GM23248 (cell line): ENCODE measurements around the gene REXO4. TPM values are rescaled to one million over a fixed set of nuclear protein-coding genes. Genes with fewer than 3 reads are reported as not detected.
A peak's percentile ranks its signal among the peaks of the same experiment; 100 is the strongest.
"Not testable (repeated sequence)": the region's sequence is repeated elsewhere in the genome, so short reads cannot be mapped to it uniquely, and the experiment has no call there.

Experiments
- DNase-seq: peaks from one replicate; pipeline ENCODE4 v3.0.0-alpha.2; 2015
- H2AFZ ChIP-seq: fragments of 200-600 bp; sonication (generic); 2 replicates; pipeline ENCODE4 v1.6.1; 2016; ENCODE audit warnings: antibody characterized with exemption
- H3F3A ChIP-seq: fragments of 200-600 bp; sonication (generic); 2 replicates; pipeline ENCODE4 v1.6.1; 2016; ENCODE audit warnings: mild to moderate bottlenecking, antibody characterized with exemption, mixed run types; ENCODE audit not compliant: insufficient read depth
- H3K27ac ChIP-seq: fragments of 200-600 bp; sonication (generic); 2 replicates; pipeline ENCODE4 v1.5.1; 2016; ENCODE audit warnings: mild to moderate bottlenecking
- H3K27me3 ChIP-seq: fragments of 200-600 bp; sonication (generic); replicated peaks from 2 replicates; pipeline ENCODE4 v1.6.1; 2016; ENCODE audit warnings: mild to moderate bottlenecking; ENCODE audit not compliant: insufficient read depth
- H3K36me3 ChIP-seq: fragments of 200-600 bp; sonication (generic); 2 replicates; pipeline ENCODE4 v1.6.1; 2016; ENCODE audit warnings: low read depth, mild to moderate bottlenecking
- H3K4me1 ChIP-seq: fragments of 200-600 bp; sonication (generic); 2 replicates; pipeline ENCODE4 v1.6.1; 2016; ENCODE audit warnings: mild to moderate bottlenecking; ENCODE audit not compliant: insufficient read depth
- H3K4me2 ChIP-seq: fragments of 200-600 bp; sonication (generic); one replicate; pipeline ENCODE4 v1.6.1; 2016; ENCODE audit warnings: mild to moderate bottlenecking; ENCODE audit not compliant: unreplicated experiment
- H3K4me3 ChIP-seq: fragments of 200-600 bp; sonication (generic); 2 replicates; pipeline ENCODE4 v1.5.1; 2016; ENCODE audit warnings: mild to moderate bottlenecking
- H3K79me2 ChIP-seq: fragments of 200-600 bp; sonication (generic); 2 replicates; pipeline ENCODE4 v1.6.1; 2016; ENCODE audit warnings: mild to moderate bottlenecking; ENCODE audit not compliant: insufficient read depth
- H3K9ac ChIP-seq: fragments of 200-600 bp; sonication (generic); 2 replicates; pipeline ENCODE4 v1.6.1; 2016; ENCODE audit warnings: mild to moderate bottlenecking
- H3K9me2 ChIP-seq: fragments of 200-600 bp; sonication (generic); 2 replicates; pipeline ENCODE4 v1.6.1; 2016; ENCODE audit warnings: mixed run types, mild to moderate bottlenecking, moderate library complexity; ENCODE audit not compliant: insufficient read depth
- H3K9me3 ChIP-seq: fragments of 200-600 bp; sonication (generic); one replicate; pipeline ENCODE4 v1.6.1; 2017; ENCODE audit warnings: low read depth
- H4K20me1 ChIP-seq: fragments of 200-600 bp; sonication (generic); 2 replicates; pipeline ENCODE4 v1.6.0; 2016; ENCODE audit not compliant: insufficient read depth
- EZH2 ChIP-seq: fragments of 200-600 bp; sonication (generic); IDR thresholded peaks from 2 replicates; pipeline ENCODE4 v1.6.1; 2018; ENCODE audit warnings: antibody characterized with exemption, mild to moderate bottlenecking; ENCODE audit not compliant: insufficient read depth, poor library complexity, severe bottlenecking
- EZH2phosphoT487 ChIP-seq: fragments of 200-600 bp; sonication (generic); IDR thresholded peaks from 2 replicates; pipeline ENCODE4 v1.6.1; 2018; ENCODE audit warnings: antibody characterized with exemption, moderate library complexity, mild to moderate bottlenecking, low read depth; ENCODE audit not compliant: insufficient read depth
- WGBS, 2 experiments: methylation state at CpG; one replicate each; pipeline ENCODE4 v1.1.6; 2015 to 2017; ENCODE audit warnings: low lambda C conversion rate in 2 of 2, low coverage in 1 of 2; ENCODE audit errors: missing lambda C conversion rate in 2 of 2; 5-methylcytosine and 5-hydroxymethylcytosine counted together
- in situ Hi-C: fragments of 300-500 bp; cut with MboI; formaldehyde crosslinking; loops from 2 replicates; pipeline ENCODE4 v1.15.0; 2020
- polyA plus RNA-seq: library from polyadenylated mRNA; unstranded; fragments of >200 nt; fragmentation: Nextera tagmentation; extraction: Ambion mirVana; gene quantifications from 2 replicates; pipeline ENCODE4 v1.2.1, GENCODE V29; 2016
- total RNA-seq: library from RNA; depleted of rRNA; stranded (reverse); fragments of >200 nt; shearing (Covaris generic); gene quantifications from 2 replicates; pipeline ENCODE4 v1.2.3, GENCODE V29; 2014

Gene REXO4
- total and polyA plus RNA-seq, 2 experiments from 2014 or later, result 17.5 to 26.9 TPM

- Histone ChIP-seq H3K36me3 (no peaks in the 10 kb centered on the region), H3K79me2 (peaks cover 14% of the 10 kb centered on the region), H3K4me3 (no peak overlapping the region), H3K9me3 (no peaks in the 10 kb centered on the region), H4K20me1 (no peaks in the 10 kb centered on the region), H3K9ac (no peak overlapping the region), H3K4me2 (no peak overlapping the region), H3F3A (peaks cover 30% of the 10 kb centered on the region), H2AFZ (no peak overlapping the region), H3K9me2 (0 out of 2 replicates have a peak, but pooled peaks cover 5% of the 10 kb centered on the region), H3K4me1 (peaks cover 9% of the 10 kb centered on the region; the same call in 1 of the 2 replicates), H3K27ac (no peak overlapping the region), H3K27me3 (no peaks in the 10 kb centered on the region)
- in situ Hi-C loops, result no loop called here
- no peak for DNase-seq
- TF ChIP-seq EZH2phosphoT487 (no peak), EZH2 (no peak)
- WGBS, 2 experiments, result 90 to 93% methylated on average over 14 of the region's 14 CpGs
These were observed 38.4 kb downstream of the REXO4 start for GRCh38 chr9:133379153-133380086.

- no peaks in the 10 kb centered on the region for H3K27me3 ChIP-seq
- peaks cover 38% of the 10 kb centered on the region for H3F3A ChIP-seq
- H2AFZ ChIP-seq, result no peak overlapping the region
- peaks cover 18% of the 10 kb centered on the region for H3K4me1 ChIP-seq
- no peak for TF ChIP-seq EZH2phosphoT487
- TF ChIP-seq EZH2, result no peak
- no peaks in the 10 kb centered on the region; the same call in 1 of the 2 replicates for H4K20me1 ChIP-seq
- DNase-seq, result no peak
- no peaks in the 10 kb centered on the region for H3K36me3 ChIP-seq
- H3K4me2 ChIP-seq, result no peak overlapping the region
- WGBS, 2 experiments, result 100% methylated on average over 1 of the region's 1 CpG
- no peak overlapping the region for H3K9ac ChIP-seq
- H3K79me2 ChIP-seq, result peaks cover 23% of the 10 kb centered on the region
- in situ Hi-C loops, result no loop called here
- H3K4me3 ChIP-seq, result no peak overlapping the region
- H3K9me2 ChIP-seq, result 0 out of 2 replicates have a peak, but pooled peaks cover 5% of the 10 kb centered on the region
- H3K9me3 ChIP-seq, result no peaks in the 10 kb centered on the region
- no peak overlapping the region for H3K27ac ChIP-seq
These were observed 39.3 kb downstream of the REXO4 start for GRCh38 chr9:133378408-133378962.

GRCh38 chr9:133377721-133378216, 40.0 kb downstream of the REXO4 start:
- Histone ChIP-seq H3K27me3 (no peaks in the 10 kb centered on the region), H3K27ac (peak overlapping the region; percentile 93), H3K36me3 (peaks cover 5% of the 10 kb centered on the region), H3K79me2 (peaks cover 31% of the 10 kb centered on the region), H3K4me3 (no peak overlapping the region), H3K4me1 (peaks cover 23% of the 10 kb centered on the region), H3K9me2 (0 out of 2 replicates have a peak, but pooled peaks cover 5% of the 10 kb centered on the region), H2AFZ (no peak overlapping the region), H4K20me1 (peaks cover 5% of the 10 kb centered on the region; the same call in 1 of the 2 replicates), H3K9ac (no peak overlapping the region), H3K4me2 (no peak overlapping the region), H3K9me3 (no peaks in the 10 kb centered on the region), H3F3A (peaks cover 43% of the 10 kb centered on the region)
- in situ Hi-C loops, result no loop called here
- DNase-seq, result peak; percentile 79
- TF ChIP-seq EZH2, result no peak
- TF ChIP-seq EZH2phosphoT487, result no peak
- 3 to 4% methylated on average over 6 of the region's 6 CpGs for WGBS, 2 experiments

GRCh38 chr9:133377280-133377679, 40.5 kb downstream of the REXO4 start:
- H3K9me3 ChIP-seq, H3K27me3 ChIP-seq, H4K20me1 ChIP-seq, in situ Hi-C loops, H3K36me3 ChIP-seq, H2AFZ ChIP-seq, DNase-seq, H3K9me2 ChIP-seq: not testable (repeated sequence)
- peak overlapping the region; percentile 100; the same call in 1 of the 2 replicates for H3K9ac ChIP-seq
- H3K4me1 ChIP-seq, result peaks cover 28% of the 10 kb centered on the region
- H3K79me2 ChIP-seq, result peaks cover 35% of the 10 kb centered on the region
- peaks cover 48% of the 10 kb centered on the region for H3F3A ChIP-seq
- peak overlapping the region; percentile 93 for H3K27ac ChIP-seq
- H3K4me2 ChIP-seq, result peak overlapping the region; percentile 85
- 48 to 51% methylated on average over 14 of the region's 14 CpGs for WGBS, 2 experiments
- H3K4me3 ChIP-seq, result peak overlapping the region; percentile 83
